Measurements from ENCODE around the gene RTP5.

The RTP5 gene

GRCh38 chr2:241885946-241886643, 16.6 kb downstream of the RTP5 start:
- DNase-seq (ENCODE audit: low read depth in 3 of 3, low spot score in 1 of 3): no peak

- DNase-seq (ENCODE audit: low read depth in 3 of 3, low spot score in 1 of 3): no peak
Observed at GRCh38 chr2:241886840-241887447, 17.4 kb downstream of the RTP5 start.

- no peak for DNase-seq (ENCODE audit: low read depth in 3 of 3, low spot score in 1 of 3)
Observed at GRCh38 chr2:241887806-241888522, 18.4 kb downstream of the RTP5 start.

- DNase-seq (ENCODE audit: low read depth in 3 of 3, low spot score in 1 of 3): no peak
Observed at GRCh38 chr2:241888641-241889040, 19.1 kb downstream of the RTP5 start.

- no peak for DNase-seq (ENCODE audit: low read depth in 3 of 3, low spot score in 1 of 3)
Observed at GRCh38 chr2:241890524-241891235, 21.2 kb downstream of the RTP5 start.

GRCh38 chr2:241891315-241891987, 21.9 kb downstream of the RTP5 start:
- no peak for DNase-seq (ENCODE audit: low read depth in 3 of 3, low spot score in 1 of 3)

GRCh38 chr2:241891988-241892298, 22.4 kb downstream of the RTP5 start:
- DNase-seq (ENCODE audit: low read depth in 3 of 3, low spot score in 1 of 3): no peak

GRCh38 chr2:241892299-241893137, 23.0 kb downstream of the RTP5 start:
- DNase-seq (ENCODE audit: low read depth in 3 of 3, low spot score in 1 of 3): no peak

- no peak for DNase-seq (ENCODE audit: low read depth in 3 of 3, low spot score in 1 of 3)
Observed at GRCh38 chr2:241893265-241893664, 23.7 kb downstream of the RTP5 start.

GRCh38 chr2:241894056-241894641, 24.6 kb downstream of the RTP5 start:
- no peak for DNase-seq (ENCODE audit: low read depth in 3 of 3, low spot score in 1 of 3)

- no peak for DNase-seq (ENCODE audit: low read depth in 3 of 3, low spot score in 1 of 3)
Observed at GRCh38 chr2:241894681-241895426, 25.3 kb downstream of the RTP5 start.

GRCh38 chr2:241895427-241895711, 25.8 kb downstream of the RTP5 start:
- no peak for DNase-seq (ENCODE audit: low read depth in 3 of 3, low spot score in 1 of 3)

- no peak for DNase-seq (ENCODE audit: low read depth in 3 of 3, low spot score in 1 of 3)
Observed at GRCh38 chr2:241895712-241896641, 26.4 kb downstream of the RTP5 start.

GRCh38 chr2:241896746-241897201, 27.2 kb downstream of the RTP5 start:
- no peak for DNase-seq (ENCODE audit: low read depth in 3 of 3, low spot score in 1 of 3)

- no peak for DNase-seq (ENCODE audit: low read depth in 3 of 3, low spot score in 1 of 3)
Observed at GRCh38 chr2:241897231-241897916, 27.8 kb downstream of the RTP5 start.

GRCh38 chr2:241898463-241899270, 29.1 kb downstream of the RTP5 start:
- no peak for DNase-seq (ENCODE audit: low read depth in 3 of 3, low spot score in 1 of 3)
